SU-DHL-6 (cell line): ENCODE results near the gene NAV1.

Experiments
- H2AFZ ChIP-seq: fragments of 200-600 bp; sonication (generic); 2 replicates; pipeline ENCODE4 v1.6.1; 2014; ENCODE audit warnings: low read depth, mild to moderate bottlenecking, moderate library complexity, mixed read lengths, antibody characterized with exemption, low read length; ENCODE audit not compliant: severe bottlenecking
- H3F3A ChIP-seq: fragments of 200-600 bp; shearing (Covaris generic); 2 replicates; pipeline ENCODE4 v1.6.0; 2016; ENCODE audit warnings: antibody characterized with exemption, mild to moderate bottlenecking; ENCODE audit not compliant: insufficient read depth
- H3K27ac ChIP-seq: fragments of 200-600 bp; sonication (generic); 2 replicates; pipeline ENCODE4 v1.5.1; 2016; ENCODE audit warnings: low read depth, mild to moderate bottlenecking, low read length, moderate library complexity, mixed read lengths
- H3K27me3 ChIP-seq: fragments of 200-600 bp; sonication (generic), shearing (Covaris generic); 2 replicates; pipeline ENCODE4 v1.6.0; 2014; ENCODE audit warnings: mild to moderate bottlenecking, low read length
- H3K36me3 ChIP-seq: fragments of 200-600 bp; sonication (generic); 2 replicates; pipeline ENCODE4 v1.6.1; 2014; ENCODE audit warnings: mild to moderate bottlenecking, low read length, mixed read lengths
- H3K4me2 ChIP-seq: fragments of 300-600, 200-600 bp; shearing (Covaris generic), sonication (generic); 2 replicates; pipeline ENCODE4 v1.6.0; 2014; ENCODE audit warnings: low read length, low read depth, mild to moderate bottlenecking; ENCODE audit not compliant: poor library complexity, severe bottlenecking
- H3K4me3 ChIP-seq: fragments of 200-600 bp; sonication (generic); 2 replicates; pipeline ENCODE4 v1.5.1; 2014; ENCODE audit warnings: antibody characterized with exemption, low read length, mild to moderate bottlenecking, mixed read lengths; ENCODE audit not compliant: insufficient read depth, poor library complexity, severe bottlenecking
- H3K79me2 ChIP-seq: fragments of 200-600 bp; sonication (generic); 2 replicates; pipeline ENCODE4 v1.6.1; 2014; ENCODE audit warnings: mild to moderate bottlenecking, low read length, moderate library complexity; ENCODE audit not compliant: insufficient read depth
- H3K9ac ChIP-seq: fragments of 200-600 bp; sonication (generic); 2 replicates; pipeline ENCODE4 v1.7.0; 2014; ENCODE audit warnings: mild to moderate bottlenecking, low read length
- H3K9me2 ChIP-seq: fragments of 200-600 bp; sonication (generic); replicated peaks from 2 replicates; pipeline ENCODE4 v1.6.1; 2014; ENCODE audit warnings: low read length; ENCODE audit not compliant: insufficient read depth
- H3K9me3 ChIP-seq: fragments of 200-600 bp; sonication (generic); 2 replicates; pipeline ENCODE4 v1.6.1; 2014; ENCODE audit warnings: low read length, mixed read lengths; ENCODE audit not compliant: insufficient read depth
- H4K20me1 ChIP-seq: fragments of 200-600 bp; sonication (generic); 2 replicates; pipeline ENCODE4 v1.6.1; 2014; ENCODE audit warnings: low read depth, mild to moderate bottlenecking, antibody characterized with exemption, low read length, moderate library complexity, mixed read lengths
- CTCF ChIP-seq: fragments of 200-600 bp; sonication (generic); IDR thresholded peaks from one replicate; pipeline ENCODE4 v1.5.1; 2017; ENCODE audit warnings: antibody characterized with exemption, mild to moderate bottlenecking, low read length, moderate library complexity; ENCODE audit not compliant: insufficient read depth, poor library complexity, severe bottlenecking
- EZH2phosphoT487 ChIP-seq: fragments of 200-600 bp; sonication (generic), shearing (Covaris generic); conservative IDR thresholded peaks from 2 replicates; pipeline ENCODE4 v1.6.1; 2018; ENCODE audit warnings: mild to moderate bottlenecking, antibody characterized with exemption, low read length, moderate library complexity, mixed read lengths

The NAV1 gene

GRCh38 chr1:201495551-201496295 lies 43.2 kb upstream of the NAV1 start:
- H2AFZ ChIP-seq, result no peak overlapping the region
- H3F3A ChIP-seq, result no peaks in the 10 kb centered on the region
- H3K79me2 ChIP-seq, result no peaks in the 10 kb centered on the region
- no peaks in the 10 kb centered on the region for H3K9me3 ChIP-seq
- no peaks in the 10 kb centered on the region for H4K20me1 ChIP-seq
- H3K4me2 ChIP-seq, result no peak overlapping the region
- H3K4me3 ChIP-seq, result no peak overlapping the region
- no peak overlapping the region for H3K9ac ChIP-seq
- no peaks in the 10 kb centered on the region for H3K27me3 ChIP-seq
- TF ChIP-seq CTCF (no peak), EZH2phosphoT487 (no peak)
- no peaks in the 10 kb centered on the region for H3K9me2 ChIP-seq
- H3K36me3 ChIP-seq, result no peaks in the 10 kb centered on the region
- no peak overlapping the region for H3K27ac ChIP-seq

GRCh38 chr1:201496296-201496690 lies 42.6 kb upstream of the NAV1 start:
- Histone ChIP-seq H3K9me2 (no peaks in the 10 kb centered on the region), H3K36me3 (no peaks in the 10 kb centered on the region), H3K9ac (no peak overlapping the region), H3K27me3 (no peaks in the 10 kb centered on the region), H3K9me3 (no peaks in the 10 kb centered on the region), H2AFZ (no peak overlapping the region), H3K4me3 (no peak overlapping the region), H4K20me1 (no peaks in the 10 kb centered on the region), H3K27ac (no peak overlapping the region), H3F3A (no peaks in the 10 kb centered on the region), H3K4me2 (no peak overlapping the region), H3K79me2 (no peaks in the 10 kb centered on the region)
- TF ChIP-seq EZH2phosphoT487 (no peak), CTCF (no peak)

GRCh38 chr1:201497935-201498509 lies 40.9 kb upstream of the NAV1 start:
- H3K79me2 ChIP-seq, result no peaks in the 10 kb centered on the region
- no peak overlapping the region for H3K4me3 ChIP-seq
- H3K9me2 ChIP-seq, result no peaks in the 10 kb centered on the region
- H3K27ac ChIP-seq, result no peak overlapping the region
- H3K27me3 ChIP-seq, result no peaks in the 10 kb centered on the region
- no peak overlapping the region for H2AFZ ChIP-seq
- TF ChIP-seq CTCF (no peak), EZH2phosphoT487 (no peak)
- no peak overlapping the region for H3K9ac ChIP-seq
- no peak overlapping the region for H3K4me2 ChIP-seq
- H4K20me1 ChIP-seq, result no peaks in the 10 kb centered on the region
- H3F3A ChIP-seq, result no peaks in the 10 kb centered on the region
- H3K36me3 ChIP-seq, result no peaks in the 10 kb centered on the region
- no peaks in the 10 kb centered on the region for H3K9me3 ChIP-seq
